Measurements from ENCODE around the gene ZNF189.
"Not testable (repeated sequence)": the region's sequence is repeated elsewhere in the genome, so short reads cannot be mapped to it uniquely, and the experiment has no call there.

Gene ZNF189

GRCh38 chr9:101381118-101381517 is 17.5 kb upstream of the ZNF189 start:
- no peak for DNase-seq
- Histone ChIP-seq H3K36me3 (no peaks in the 10 kb centered on the region), H3K4me1 (no peaks in the 10 kb centered on the region), H3K27me3 (no peaks in the 10 kb centered on the region), H3K27ac (no peak overlapping the region), H3K9me3 (peaks cover 0 to 7% (median 7%) of the 10 kb centered on the region in 3 donors), H3K4me3 (no peak overlapping the region)
- TF ChIP-seq CTCF (IDR thresholded peaks at IDR 0.05) = no peak
- intact Hi-C loops (cut with DNase I; ENCODE audit: low total_unique reads) = no loop called here

GRCh38 chr9:101381833-101382342 is 16.8 kb upstream of the ZNF189 start:
- TF ChIP-seq CTCF (IDR thresholded peaks at IDR 0.05) = no peak
- Histone ChIP-seq H3K9me3 (peaks cover 0 to 7% (median 7%) of the 10 kb centered on the region in 3 donors), H3K27ac (no peak overlapping the region), H3K27me3 (no peaks in the 10 kb centered on the region), H3K4me3 (no peak overlapping the region), H3K36me3 (no peaks in the 10 kb centered on the region), H3K4me1 (no peaks in the 10 kb centered on the region)
- DNase-seq = no peak
- intact Hi-C loops (cut with DNase I; ENCODE audit: low total_unique reads) = no loop called here

- H3K9me3 ChIP-seq = peaks cover 0 to 7% (median 7%) of the 10 kb centered on the region in 3 donors
- H3K27ac ChIP-seq = no peak overlapping the region
- DNase-seq = no peak
- H3K4me3 ChIP-seq = no peak overlapping the region
- intact Hi-C loops (cut with DNase I; ENCODE audit: low total_unique reads) = no loop called here
- H3K36me3 ChIP-seq = peaks cover 0 to 6% (median 3%) of the 10 kb centered on the region in 3 donors
- TF ChIP-seq CTCF (IDR thresholded peaks at IDR 0.05) = no peak
- no peaks in the 10 kb centered on the region for H3K27me3 ChIP-seq
- H3K4me1 ChIP-seq = no peaks in the 10 kb centered on the region
Observed at GRCh38 chr9:101383361-101383760, 15.3 kb upstream of the ZNF189 start.

GRCh38 chr9:101384873-101385536 is 13.6 kb upstream of the ZNF189 start, which contains the start of gene BAAT:
Gene BAAT (minus strand): TSS chr9:101385006. CDS start chr9:101371404, 13,602 bp downstream.
- H3K27me3 ChIP-seq; H3K4me1 ChIP-seq; H3K9me3 ChIP-seq; H3K4me3 ChIP-seq; H3K27ac ChIP-seq; DNase-seq; intact Hi-C loops (cut with DNase I; ENCODE audit: low total_unique reads): not testable (repeated sequence)
- H3K36me3 ChIP-seq = peaks cover 10 to 19% (median 18%) of the 10 kb centered on the region in 3 donors

GRCh38 chr9:101387871-101388506 is 10.7 kb upstream of the ZNF189 start:
- H3K27ac ChIP-seq = no peak overlapping the region
- no peaks in the 10 kb centered on the region for H3K27me3 ChIP-seq
- intact Hi-C loops (cut with DNase I; ENCODE audit: low total_unique reads) = no loop called here
- TF ChIP-seq CTCF (IDR thresholded peaks at IDR 0.05) = peak in 1 of 2 experiments; percentile 24
- peaks cover 17 to 32% (median 26%) of the 10 kb centered on the region in 3 donors for H3K36me3 ChIP-seq
- H3K4me1 ChIP-seq = no peaks in the 10 kb centered on the region
- DNase-seq = no peak
- peaks cover 0 to 7% (median 7%) of the 10 kb centered on the region in 3 donors for H3K9me3 ChIP-seq
- H3K4me3 ChIP-seq = no peak overlapping the region

GRCh38 chr9:101388507-101388993 is 10.1 kb upstream of the ZNF189 start:
- no peak for TF ChIP-seq CTCF (IDR thresholded peaks at IDR 0.05)
- Histone ChIP-seq H3K27me3 (no peaks in the 10 kb centered on the region), H3K9me3 (peaks cover 0 to 7% (median 7%) of the 10 kb centered on the region in 3 donors), H3K4me3 (no peak overlapping the region), H3K27ac (no peak overlapping the region), H3K36me3 (peaks cover 17 to 32% (median 26%) of the 10 kb centered on the region in 3 donors), H3K4me1 (no peaks in the 10 kb centered on the region)
- no peak for DNase-seq
- intact Hi-C loops (cut with DNase I; ENCODE audit: low total_unique reads) = no loop called here

Data from tibial artery (tissue), 4 donors.